Immature natural killer cell (primary cell): ENCODE results near the gene LAMTOR1. TPM values are rescaled to one million over a fixed set of nuclear protein-coding genes. Genes with fewer than 3 reads are reported as not detected.

Experiments used
- DNase-seq, 3 donors: peaks; one replicate each; pipeline ENCODE4 v3.0.0; 2022; ENCODE audit warnings: mixed read lengths in 1 of 3
- H3K27ac Mint-ChIP-seq, 6 donors: one replicate each; pipeline ENCODE4 v1.8.0; 2020; ENCODE audit warnings: mixed read lengths in 6 of 6, mild to moderate bottlenecking in 5 of 6, inconsistent platforms in 4 of 6, moderate library complexity in 3 of 6
- H3K27me3 Mint-ChIP-seq, 3 donors: one replicate each; pipeline ENCODE4 v1.8.0; 2020 to 2021; ENCODE audit warnings: low read depth in 3 of 3, mild to moderate bottlenecking in 3 of 3, mixed read lengths in 3 of 3, moderate library complexity in 3 of 3, inconsistent platforms in 1 of 3
- H3K36me3 Mint-ChIP-seq, 3 donors: one replicate each; pipeline ENCODE4 v1.8.0; 2020; ENCODE audit warnings: mixed read lengths in 3 of 3, inconsistent platforms in 2 of 3, mild to moderate bottlenecking in 2 of 3
- H3K4me1 Mint-ChIP-seq, 2 donors: one replicate each; pipeline ENCODE4 v1.8.0; 2020; ENCODE audit warnings: inconsistent platforms in 2 of 2, mild to moderate bottlenecking in 2 of 2, mixed read lengths in 2 of 2, moderate library complexity in 1 of 2
- H3K4me3 Mint-ChIP-seq, 5 donors: one replicate each; pipeline ENCODE4 v1.8.0; 2020; ENCODE audit warnings: mild to moderate bottlenecking in 5 of 5, mixed read lengths in 5 of 5, inconsistent platforms in 3 of 5, moderate library complexity in 3 of 5
- H3K9me3 Mint-ChIP-seq, 6 donors: one replicate each; pipeline ENCODE4 v1.8.0; 2020; ENCODE audit warnings: mild to moderate bottlenecking in 6 of 6, mixed read lengths in 6 of 6, inconsistent platforms in 4 of 6, moderate library complexity in 3 of 6
- polyA plus RNA-seq, 3 donors: library from polyadenylated mRNA; unstranded; fragments of 300-500 nt; fragmentation: Illumina TruSeq; gene quantifications; one replicate each; pipeline ENCODE4 v1.2.3, GENCODE V29; 2021

LAMTOR1 gene
- polyA plus RNA-seq, 3 donors from 2014 or later = 110 to 181 (median 138) TPM

DNA sequence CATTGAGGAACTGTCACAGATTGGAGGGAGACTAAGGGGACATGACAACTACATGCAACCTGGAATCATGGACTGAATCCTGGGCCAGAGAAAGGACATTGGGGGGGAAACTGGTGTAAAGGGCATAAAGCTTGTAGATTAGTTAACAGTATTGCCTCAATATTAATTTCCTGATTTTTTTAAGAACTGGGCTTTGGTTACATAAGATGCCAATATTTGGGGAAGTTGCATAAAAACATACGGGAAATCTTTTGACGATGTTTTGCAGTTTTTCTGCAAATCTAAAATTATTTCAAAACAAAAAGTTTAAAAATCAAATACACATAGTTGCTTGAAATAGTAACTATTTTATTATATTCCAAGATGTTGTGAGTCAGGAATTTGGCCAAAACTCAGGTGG lies 29.5 kb upstream of the LAMTOR1 start:
- H3K27ac Mint-ChIP-seq = no peak overlapping the region
- peaks cover 0 to 12% (median 4%) of the 10 kb centered on the region in 6 donors for H3K9me3 Mint-ChIP-seq
- no peaks in the 10 kb centered on the region for H3K4me1 Mint-ChIP-seq
- no peak for DNase-seq
- H3K36me3 Mint-ChIP-seq = peaks cover 7 to 8% (median 7%) of the 10 kb centered on the region in 3 donors
- H3K4me3 Mint-ChIP-seq = no peak overlapping the region
- peaks cover 3 to 5% (median 4%) of the 10 kb centered on the region in 3 donors for H3K27me3 Mint-ChIP-seq

DNA sequence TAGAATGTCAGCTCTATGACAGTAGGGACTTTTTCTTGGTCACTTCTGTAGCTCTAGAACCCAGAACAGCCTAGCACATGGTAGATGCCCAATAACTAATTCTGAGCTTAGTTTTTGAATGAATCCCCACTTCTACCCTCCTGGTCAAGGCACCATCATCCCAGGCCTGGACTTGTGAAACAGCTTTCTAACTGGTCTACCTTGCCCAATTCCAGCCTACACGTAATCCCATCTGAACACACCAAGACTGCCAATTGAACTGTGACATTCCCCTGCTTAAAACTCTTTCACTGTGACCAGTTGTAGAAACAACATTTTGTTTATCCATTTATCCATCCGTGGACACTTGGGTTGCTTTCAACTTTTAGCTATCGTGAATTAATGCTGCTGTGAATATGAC lies 26.3 kb upstream of the LAMTOR1 start:
- no peak for DNase-seq
- Mint-ChIP-seq H3K4me3 (no peak overlapping the region), H3K27me3 (peaks cover 2 to 6% (median 4%) of the 10 kb centered on the region in 3 donors), H3K27ac (peak overlapping the region in 1 of 6 donors; percentile 31), H3K4me1 (no peaks in the 10 kb centered on the region), H3K36me3 (peaks cover 7 to 9% (median 7%) of the 10 kb centered on the region in 3 donors), H3K9me3 (peaks cover 0 to 12% (median 4%) of the 10 kb centered on the region in 6 donors)

DNA sequence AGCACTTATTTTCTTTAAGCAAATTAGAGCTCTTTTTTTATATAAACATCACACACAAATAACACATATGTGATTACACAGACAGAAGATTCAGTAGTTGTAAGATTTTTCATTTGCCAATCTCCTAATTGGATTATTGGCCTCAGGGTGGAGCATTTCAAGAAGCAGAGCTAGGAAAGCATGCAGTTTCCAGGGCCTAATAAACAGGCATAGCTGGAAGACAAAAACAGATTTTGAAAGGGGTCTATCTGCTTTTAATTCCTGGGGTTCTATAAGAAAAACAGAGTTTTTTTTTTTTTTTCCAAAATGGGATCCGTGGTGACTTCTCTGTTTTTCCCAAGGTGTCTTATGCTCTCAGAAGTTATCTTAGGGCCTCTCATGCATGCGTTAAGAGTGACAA lies 24.8 kb upstream of the LAMTOR1 start:
- no peak for DNase-seq
- no peaks in the 10 kb centered on the region for H3K4me1 Mint-ChIP-seq
- H3K36me3 Mint-ChIP-seq = peaks cover 7 to 9% (median 7%) of the 10 kb centered on the region in 3 donors
- H3K27me3 Mint-ChIP-seq = peaks cover 2 to 6% (median 4%) of the 10 kb centered on the region in 3 donors
- H3K4me3 Mint-ChIP-seq = no peak overlapping the region
- H3K27ac Mint-ChIP-seq = no peak overlapping the region
- H3K9me3 Mint-ChIP-seq = peaks cover 0 to 12% (median 4%) of the 10 kb centered on the region in 6 donors

DNA sequence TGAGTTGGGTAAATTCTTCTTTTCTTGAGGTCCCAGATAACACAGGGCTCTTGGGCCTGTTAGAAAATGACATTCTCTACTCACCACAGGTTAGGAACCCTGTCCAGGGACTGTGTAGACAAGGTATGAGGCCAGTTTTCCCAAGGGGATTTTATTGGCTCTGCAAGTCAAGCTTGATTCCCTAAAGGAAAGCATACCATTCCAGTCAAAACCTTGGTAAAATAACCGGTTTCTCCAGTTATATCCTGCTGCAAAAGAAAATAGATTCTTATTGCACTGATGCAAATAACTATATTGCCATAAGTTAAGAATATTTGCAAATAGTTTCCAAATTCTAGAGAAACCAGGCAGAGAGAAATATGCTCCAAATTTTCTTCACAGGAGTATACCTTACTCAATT lies 22.9 kb upstream of the LAMTOR1 start:
- DNase-seq = no peak
- Mint-ChIP-seq H3K36me3 (peaks cover 7 to 9% (median 9%) of the 10 kb centered on the region in 3 donors), H3K4me3 (no peak overlapping the region), H3K9me3 (peaks cover 0 to 12% (median 4%) of the 10 kb centered on the region in 6 donors), H3K27me3 (peaks cover 2 to 6% (median 4%) of the 10 kb centered on the region in 3 donors), H3K4me1 (no peaks in the 10 kb centered on the region), H3K27ac (no peak overlapping the region)

DNA sequence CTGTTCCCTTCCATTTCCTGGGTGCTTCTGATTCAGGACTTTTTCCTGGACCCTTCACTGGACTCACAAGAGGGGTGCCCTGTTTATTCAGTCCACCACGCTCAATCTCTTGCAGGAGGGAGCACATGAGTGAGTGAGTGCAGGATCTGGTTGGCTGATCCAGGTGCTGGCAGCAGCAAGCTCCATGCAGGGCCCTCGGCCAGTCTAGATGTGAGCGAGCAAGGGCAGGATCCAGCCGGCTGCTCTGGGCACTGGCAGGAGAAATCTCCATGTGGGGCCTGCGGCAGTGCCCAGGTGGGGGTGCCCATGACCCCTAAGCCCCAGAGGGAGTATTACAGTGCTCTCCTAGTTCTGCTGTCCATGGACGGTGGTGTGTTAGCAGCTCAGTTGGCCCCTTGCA lies 20.9 kb upstream of the LAMTOR1 start:
- H3K9me3 Mint-ChIP-seq = peaks cover 0 to 10% (median 3%) of the 10 kb centered on the region in 6 donors
- H3K27ac Mint-ChIP-seq = no peak overlapping the region
- H3K36me3 Mint-ChIP-seq = peaks cover 5 to 9% (median 9%) of the 10 kb centered on the region in 3 donors
- no peaks in the 10 kb centered on the region for H3K4me1 Mint-ChIP-seq
- H3K27me3 Mint-ChIP-seq = peaks cover under 1 to 11% (median 2%) of the 10 kb centered on the region in 3 donors
- no peak overlapping the region for H3K4me3 Mint-ChIP-seq
- no peak for DNase-seq

DNA sequence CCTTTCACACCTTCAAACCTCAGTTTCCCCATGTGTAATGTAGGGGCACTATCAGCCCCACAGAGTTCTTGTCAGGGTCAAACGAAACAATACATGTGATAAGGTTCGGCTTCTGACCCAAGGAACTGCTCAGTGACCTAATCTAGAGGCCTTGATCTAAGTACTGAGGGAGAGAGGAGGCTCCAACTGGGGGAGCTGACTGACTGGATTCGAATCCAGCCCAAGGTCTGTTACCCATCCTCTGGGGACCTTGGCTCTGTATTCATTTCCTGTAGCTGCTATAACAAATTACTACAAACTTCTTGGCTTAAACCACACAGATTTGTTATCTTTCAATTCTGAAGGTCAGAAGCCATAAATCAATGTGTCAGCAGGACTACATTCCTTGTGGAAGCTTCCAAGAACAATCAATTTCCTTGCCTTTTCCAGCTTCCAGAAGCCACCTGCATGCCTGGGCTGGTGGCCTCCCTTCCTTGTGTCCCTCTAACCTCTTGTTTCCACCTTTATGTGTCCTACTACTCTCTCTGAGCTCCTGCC lies 20.1 kb upstream of the LAMTOR1 start:
- H3K9me3 Mint-ChIP-seq = peaks cover 0 to 4% (median 0%) of the 10 kb centered on the region in 6 donors
- peaks cover 0 to 16% (median 0%) of the 10 kb centered on the region in 3 donors for H3K27me3 Mint-ChIP-seq
- H3K4me1 Mint-ChIP-seq = no peaks in the 10 kb centered on the region
- no peak overlapping the region for H3K4me3 Mint-ChIP-seq
- H3K27ac Mint-ChIP-seq = no peak overlapping the region
- DNase-seq = no peak
- H3K36me3 Mint-ChIP-seq = peaks cover 0 to 4% (median 3%) of the 10 kb centered on the region in 3 donors

DNA sequence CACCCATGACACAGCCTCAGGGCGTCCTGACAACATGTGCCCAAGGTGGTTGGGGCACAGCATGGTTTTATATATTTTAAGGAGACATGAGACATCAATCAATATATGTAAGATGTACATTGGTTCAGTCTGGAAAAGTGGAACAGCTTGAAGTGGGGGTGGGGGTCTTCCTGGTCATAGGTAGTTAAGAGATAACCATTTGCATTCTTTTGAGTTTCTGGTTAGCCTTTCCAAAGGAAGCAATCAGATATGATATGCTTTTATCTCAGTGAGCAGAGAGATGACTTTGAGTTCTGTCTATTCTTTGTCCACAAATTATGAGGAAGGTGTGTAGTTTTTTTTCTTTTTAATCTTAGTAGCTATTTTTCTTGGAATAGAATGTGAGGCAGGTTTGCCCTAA lies 19.5 kb upstream of the LAMTOR1 start:
- H3K9me3 Mint-ChIP-seq = peaks cover 0 to under 1% (median 0%) of the 10 kb centered on the region in 6 donors
- peaks cover 0 to 17% (median 0%) of the 10 kb centered on the region in 3 donors for H3K27me3 Mint-ChIP-seq
- no peaks in the 10 kb centered on the region for H3K4me1 Mint-ChIP-seq
- no peak for DNase-seq
- no peak overlapping the region for H3K4me3 Mint-ChIP-seq
- peaks cover 0 to 3% (median under 1%) of the 10 kb centered on the region in 3 donors for H3K36me3 Mint-ChIP-seq
- H3K27ac Mint-ChIP-seq = no peak overlapping the region

DNA sequence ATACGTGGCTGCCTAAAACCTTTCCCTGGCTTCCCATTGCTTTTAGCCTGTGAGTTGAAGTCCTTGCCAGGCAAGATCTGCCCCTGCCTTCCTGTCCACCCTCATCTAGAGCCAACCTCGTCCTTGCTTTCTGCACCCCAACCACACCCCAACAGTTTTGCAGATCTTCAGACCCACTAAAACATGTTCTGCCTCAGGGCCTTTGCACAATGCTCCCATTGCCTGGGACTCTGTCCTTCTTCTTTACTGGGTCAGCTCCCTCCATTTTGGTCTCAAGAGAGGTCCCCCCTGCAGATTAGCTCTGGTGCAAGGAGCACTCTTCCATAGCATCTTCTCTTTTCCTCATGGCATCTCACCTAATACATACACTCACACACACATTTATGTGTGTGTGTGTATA lies 17.8 kb upstream of the LAMTOR1 start:
- no peak overlapping the region for H3K4me3 Mint-ChIP-seq
- no peaks in the 10 kb centered on the region for H3K9me3 Mint-ChIP-seq
- H3K36me3 Mint-ChIP-seq = peaks cover 0 to 3% (median 0%) of the 10 kb centered on the region in 3 donors
- H3K4me1 Mint-ChIP-seq = no peaks in the 10 kb centered on the region
- no peak overlapping the region for H3K27ac Mint-ChIP-seq
- no peak for DNase-seq
- peaks cover 0 to 20% (median 2%) of the 10 kb centered on the region in 3 donors for H3K27me3 Mint-ChIP-seq

DNA sequence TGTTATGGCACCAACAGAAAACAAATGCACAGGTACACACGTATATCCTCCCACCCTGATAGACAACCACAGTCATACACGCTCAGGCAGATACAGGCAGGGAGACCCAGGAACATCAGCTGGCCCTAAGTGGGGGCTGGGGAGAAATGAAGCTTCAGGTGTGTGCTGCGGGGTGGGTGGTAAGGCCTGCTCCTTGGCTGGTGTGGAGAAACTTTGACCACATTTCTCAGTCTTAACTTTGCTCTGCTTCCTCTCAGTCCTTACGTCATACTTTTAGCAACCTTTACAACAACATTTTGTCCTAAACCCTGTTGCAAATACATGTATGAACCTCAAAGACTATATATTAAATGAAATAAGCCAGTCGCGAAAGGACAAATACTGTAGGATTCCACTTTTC lies 16.1 kb upstream of the LAMTOR1 start:
- H3K27ac Mint-ChIP-seq = no peak overlapping the region
- H3K4me3 Mint-ChIP-seq = no peak overlapping the region
- H3K4me1 Mint-ChIP-seq = no peaks in the 10 kb centered on the region
- H3K9me3 Mint-ChIP-seq = no peaks in the 10 kb centered on the region
- no peak for DNase-seq
- peaks cover 0 to 21% (median 4%) of the 10 kb centered on the region in 3 donors for H3K27me3 Mint-ChIP-seq
- H3K36me3 Mint-ChIP-seq = peaks cover 0 to 6% (median 3%) of the 10 kb centered on the region in 3 donors

DNA sequence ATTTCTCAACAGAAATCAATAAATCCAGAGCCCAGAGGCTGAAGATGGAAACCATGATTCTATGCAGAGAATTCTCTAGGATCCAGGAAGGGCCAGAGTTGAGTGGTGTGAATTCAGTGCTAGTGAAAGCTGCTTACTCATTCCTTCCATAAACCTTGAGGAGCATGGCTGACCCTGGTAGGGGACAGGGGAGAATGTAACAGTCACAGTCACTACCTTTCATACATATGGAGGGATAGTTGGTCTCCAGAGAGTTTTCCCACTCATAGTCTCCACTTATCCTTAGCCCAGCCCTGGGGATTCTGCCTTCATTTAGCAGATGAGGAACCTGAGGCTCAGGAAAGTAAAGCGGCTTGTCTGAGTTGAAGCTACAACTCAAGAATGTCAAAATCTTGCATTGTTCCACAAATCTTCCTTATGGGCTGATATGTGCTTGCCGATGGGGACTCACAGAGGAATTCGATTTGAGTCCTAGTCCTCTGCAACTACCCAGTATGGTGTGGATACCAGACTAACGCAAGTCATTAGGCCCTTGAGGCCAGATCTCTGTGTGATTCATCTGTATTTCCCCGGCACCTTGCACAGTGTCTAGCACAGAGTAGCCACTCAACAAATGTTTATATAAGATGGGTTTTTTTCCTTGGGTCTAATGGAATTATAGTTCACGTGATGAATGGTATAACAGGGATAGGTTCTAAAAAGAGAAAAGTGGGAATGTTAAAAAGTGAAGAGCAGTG lies 13.1 kb upstream of the LAMTOR1 start:
- Mint-ChIP-seq H3K27me3 (peaks cover 7 to 31% (median 10%) of the 10 kb centered on the region in 3 donors), H3K4me3 (no peak overlapping the region), H3K4me1 (peaks cover 21 to 24% of the 10 kb centered on the region in 2 donors), H3K36me3 (peaks cover 0 to 12% (median 3%) of the 10 kb centered on the region in 3 donors), H3K9me3 (no peaks in the 10 kb centered on the region), H3K27ac (no peak overlapping the region)
- DNase-seq = no peak

DNA sequence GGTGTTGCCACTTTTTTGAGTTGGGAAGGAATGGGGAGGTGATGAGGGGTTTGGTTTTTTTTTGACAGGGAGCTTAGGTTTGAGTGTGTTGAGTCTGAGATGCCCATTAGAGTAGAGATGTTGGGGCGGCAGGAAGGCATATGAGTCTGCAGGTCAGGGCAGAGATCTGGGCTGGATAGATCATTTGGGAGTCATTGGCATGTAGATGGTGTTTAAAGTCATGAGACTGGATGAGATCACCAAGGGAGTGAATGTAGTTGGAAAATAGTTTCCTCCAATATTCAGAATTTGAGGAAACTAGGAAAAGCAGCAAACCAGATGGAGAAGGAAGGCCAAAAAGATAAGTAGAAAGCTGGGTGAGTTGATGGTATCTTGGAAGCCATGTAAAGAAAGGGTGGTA lies 11.5 kb upstream of the LAMTOR1 start:
- Mint-ChIP-seq H3K9me3 (no peaks in the 10 kb centered on the region), H3K4me1 (peaks cover 25 to 29% of the 10 kb centered on the region in 2 donors), H3K36me3 (peaks cover 4 to 17% (median 4%) of the 10 kb centered on the region in 3 donors), H3K4me3 (no peak overlapping the region), H3K27ac (peak overlapping the region in 3 of 6 donors; percentile 42 to 97 (median 54)), H3K27me3 (peaks cover 8 to 27% (median 10%) of the 10 kb centered on the region in 3 donors)
- no peak for DNase-seq

DNA sequence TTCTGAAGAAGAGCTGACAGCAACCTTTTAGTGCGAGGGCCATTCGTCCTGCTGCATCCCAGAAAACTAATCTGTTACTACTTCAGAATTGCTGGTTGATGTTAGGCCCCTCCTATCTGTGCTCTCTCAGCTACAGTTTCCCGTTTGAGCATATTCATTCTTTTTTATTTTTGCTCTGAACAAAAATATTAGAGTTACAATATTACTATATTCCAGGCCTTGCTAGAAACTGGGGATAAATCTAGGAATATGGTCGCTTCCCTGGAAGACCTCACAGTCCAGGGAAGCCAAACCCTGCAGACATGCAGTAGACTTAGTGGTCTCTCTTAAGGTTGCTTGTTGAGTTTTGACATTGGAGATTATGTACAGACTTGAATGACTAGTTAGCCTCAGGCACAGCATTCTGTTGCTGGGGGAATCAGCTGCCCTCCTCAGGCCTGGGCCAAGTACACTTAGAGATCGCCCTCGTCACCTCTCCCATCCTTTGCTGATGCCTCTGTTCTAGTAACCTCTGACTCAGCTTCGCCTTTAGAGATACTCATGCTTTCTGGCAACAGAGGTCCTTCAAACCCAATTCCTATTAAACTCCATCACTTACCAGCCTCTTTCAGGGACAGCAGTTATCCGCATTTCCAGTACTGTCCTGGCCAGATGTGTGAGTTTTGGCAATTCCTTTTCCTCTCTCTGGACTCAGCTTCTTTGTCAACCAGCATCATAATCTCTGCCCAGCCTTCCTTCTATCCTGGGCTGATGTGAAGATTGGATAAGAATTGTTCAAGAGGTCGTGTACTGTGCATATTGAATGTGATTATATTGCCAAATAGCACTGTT lies 10.1 kb upstream of the LAMTOR1 start:
- peak overlapping the region; percentile 91 to 99 (median 96) for H3K4me3 Mint-ChIP-seq
- H3K9me3 Mint-ChIP-seq = no peaks in the 10 kb centered on the region
- peaks cover 4 to 17% (median 4%) of the 10 kb centered on the region in 3 donors for H3K36me3 Mint-ChIP-seq
- H3K27ac Mint-ChIP-seq = peak overlapping the region; percentile 93 to 98 (median 97)
- no peak for DNase-seq
- H3K27me3 Mint-ChIP-seq = peaks cover 8 to 17% (median 10%) of the 10 kb centered on the region in 3 donors
- H3K4me1 Mint-ChIP-seq = peaks cover 25 to 29% of the 10 kb centered on the region in 2 donors

DNA sequence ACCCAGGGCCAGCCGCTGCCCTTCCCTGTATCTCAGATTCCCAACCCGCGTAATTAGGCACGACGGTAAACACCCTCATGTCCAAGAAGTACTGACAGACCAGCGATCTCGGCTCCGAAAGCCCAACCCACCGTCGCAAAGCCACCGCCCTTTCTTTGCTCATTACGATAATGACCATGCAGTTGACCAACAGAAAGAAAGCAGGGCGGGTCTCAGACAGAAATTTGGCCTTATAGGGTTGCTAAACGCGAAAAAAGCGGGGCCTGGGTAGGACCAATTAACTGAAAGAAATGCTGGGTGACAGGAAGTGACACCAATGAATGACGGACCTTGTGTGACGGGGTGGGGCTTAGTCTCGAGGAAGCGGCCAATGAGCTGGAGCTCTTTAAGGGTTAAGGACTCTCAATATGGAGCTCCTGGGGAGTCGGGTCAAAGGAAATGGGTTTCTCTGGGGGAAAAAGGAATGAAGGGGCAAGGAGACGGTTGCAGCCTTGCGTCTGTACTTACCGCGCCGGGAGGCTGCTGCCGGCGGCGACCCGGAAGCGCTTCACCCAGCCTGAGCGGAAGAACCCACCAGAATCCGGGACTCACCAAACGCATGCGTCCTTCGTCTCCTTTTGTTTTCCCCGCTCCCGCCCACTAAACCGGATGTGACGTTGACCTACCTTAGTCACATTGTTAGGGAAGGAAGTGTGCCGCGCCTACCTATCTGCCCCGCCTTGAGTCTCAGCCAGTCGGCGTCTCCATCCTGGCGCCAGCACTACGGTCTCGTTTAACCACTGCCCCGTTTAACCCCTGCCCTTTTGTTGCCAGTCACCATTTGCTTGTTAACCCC lies 9.3 kb upstream of the LAMTOR1 start, which contains the start of gene ANAPC15:
Gene ANAPC15 (minus strand): TSS at position 553 of the 835 bp plus-strand sequence. CDS start 1,419 bp downstream, outside the sequence.
- H3K36me3 Mint-ChIP-seq = peaks cover 4 to 18% (median 6%) of the 10 kb centered on the region in 3 donors

More for the DNA sequence above, 9.3 kb upstream of the LAMTOR1 start, which contains the start of gene ANAPC15:
- peaks cover 8 to 13% (median 10%) of the 10 kb centered on the region in 3 donors for H3K27me3 Mint-ChIP-seq
- no peaks in the 10 kb centered on the region for H3K9me3 Mint-ChIP-seq
- peak; percentile 98 to 99 (median 99) for DNase-seq
- peaks cover 26 to 29% of the 10 kb centered on the region in 2 donors for H3K4me1 Mint-ChIP-seq
- H3K27ac Mint-ChIP-seq = peak within 1 kb of the TSS; percentile 93 to 98 (median 97)
- peak within 1 kb of the TSS; percentile 91 to 99 (median 96) for H3K4me3 Mint-ChIP-seq
